ENCODE data around the gene MRAP. TPM values are rescaled to one million over a fixed set of nuclear protein-coding genes. Genes with fewer than 3 reads are reported as not detected.

The MRAP gene
- total RNA-seq, 1 experiment from 2014 or later = not detected

DNA sequence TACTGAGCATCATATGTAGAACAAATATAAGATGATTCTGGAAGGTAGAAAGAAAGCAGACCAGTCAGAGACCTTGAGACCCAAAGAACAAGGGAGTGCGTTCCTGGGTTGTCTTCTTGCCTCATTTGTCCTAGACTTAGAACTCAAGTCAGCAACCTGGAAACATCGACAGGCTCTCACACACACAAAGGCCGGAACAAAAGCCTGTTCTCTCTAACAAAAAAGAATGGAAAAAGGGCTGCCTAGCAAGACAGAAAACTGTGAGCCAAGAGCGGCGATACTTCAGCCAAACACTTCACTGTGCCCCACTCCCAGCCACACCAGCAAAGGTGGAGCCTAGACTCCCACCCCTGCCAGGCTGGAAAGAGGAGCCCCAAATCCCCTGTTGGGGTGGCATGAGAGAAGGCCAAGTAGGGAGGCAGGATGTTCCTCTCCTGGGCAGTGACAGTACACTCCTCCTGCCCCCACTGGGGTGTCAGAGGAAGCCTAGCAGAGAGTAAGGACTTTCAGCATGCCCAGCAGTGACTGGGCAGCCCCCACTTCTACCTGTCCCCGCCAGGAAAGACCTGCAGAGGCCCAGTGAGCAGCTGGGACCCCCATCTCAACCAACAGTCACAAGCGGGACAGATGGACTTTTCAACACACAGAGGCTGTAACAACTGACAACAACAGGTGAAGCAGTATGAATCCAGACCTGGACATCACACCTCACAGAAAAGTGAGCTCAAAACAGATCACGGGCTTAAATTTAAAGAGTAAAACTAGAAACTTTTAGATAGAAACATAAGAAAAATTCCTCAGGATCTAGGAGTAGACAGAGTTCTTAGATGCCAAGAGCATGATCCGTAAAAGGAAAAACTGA is 33.0 kb downstream of the MRAP start:
- POLR2A ChIA-PET = no interaction called here
- no TSS peak for BruUV-seq (replicated peaks)
- intact Hi-C loops (cut with micrococcal nuclease) = no loop called here
- Histone ChIP-seq H2AFZ (ENCODE audit: low read depth, low read length, poor library complexity, severe bottlenecking) (no peak overlapping the region), H3K27me3 (ENCODE audit: insufficient read depth, low read length) (no peaks in the 10 kb centered on the region), H3K9me2 (ENCODE audit: insufficient read depth) (no peaks in the 10 kb centered on the region), H3K27ac (ENCODE audit: low read depth, low read length) (no peak overlapping the region), H3K4me3 (replicated peaks in 1 of 2; ENCODE audit: low read depth in 1 of 2, low read length in 2 of 2) (no peak overlapping the region), H3K79me2 (ENCODE audit: insufficient read depth, low read length) (peaks cover 36% of the 10 kb centered on the region), H3K4me1 (ENCODE audit: control insufficient read depth in 1 of 2, insufficient read depth in 2 of 2, low read length in 2 of 2) (no peaks in the 10 kb centered on the region), H3K4me2 (ENCODE audit: low read length) (no peak overlapping the region), H3K9me3 (ENCODE audit: control insufficient read depth in 1 of 2, insufficient read depth in 1 of 2, low read depth in 1 of 2, low read length in 2 of 2) (no peaks in the 10 kb centered on the region), H4K20me1 (ENCODE audit: insufficient read depth) (peaks cover 4% of the 10 kb centered on the region; the same call in 1 of the 2 replicates), H3K36me3 (ENCODE audit: control insufficient read depth in 1 of 2, insufficient read depth in 2 of 2, low read length in 2 of 2) (peaks cover 53 to 74% of the 10 kb centered on the region in 2 experiments), H3K9ac (ENCODE audit: low read length) (no peak overlapping the region)
- RAD21 ChIA-PET (ENCODE audit: low non-redundant PET in 1 of 2, low total read pairs in 2 of 2, uncharacterized antibody in 2 of 2, unreplicated experiment in 2 of 2) = no interaction called here
- CTCF ChIA-PET = no interaction called here
- no peak for TF ChIP-seq ELF1 (IDR thresholded peaks at IDR 0.05; ENCODE audit: borderline replicate concordance, low read depth)
- TF ChIP-seq, protein P1, sequence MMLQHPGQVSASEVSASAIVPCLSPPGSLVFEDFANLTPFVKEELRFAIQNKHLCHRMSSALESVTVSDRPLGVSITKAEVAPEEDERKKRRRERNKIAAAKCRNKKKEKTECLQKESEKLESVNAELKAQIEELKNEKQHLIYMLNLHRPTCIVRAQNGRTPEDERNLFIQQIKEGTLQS (IDR thresholded peaks at IDR 0.05) = no peak
- TF ChIP-seq, protein P2, sequence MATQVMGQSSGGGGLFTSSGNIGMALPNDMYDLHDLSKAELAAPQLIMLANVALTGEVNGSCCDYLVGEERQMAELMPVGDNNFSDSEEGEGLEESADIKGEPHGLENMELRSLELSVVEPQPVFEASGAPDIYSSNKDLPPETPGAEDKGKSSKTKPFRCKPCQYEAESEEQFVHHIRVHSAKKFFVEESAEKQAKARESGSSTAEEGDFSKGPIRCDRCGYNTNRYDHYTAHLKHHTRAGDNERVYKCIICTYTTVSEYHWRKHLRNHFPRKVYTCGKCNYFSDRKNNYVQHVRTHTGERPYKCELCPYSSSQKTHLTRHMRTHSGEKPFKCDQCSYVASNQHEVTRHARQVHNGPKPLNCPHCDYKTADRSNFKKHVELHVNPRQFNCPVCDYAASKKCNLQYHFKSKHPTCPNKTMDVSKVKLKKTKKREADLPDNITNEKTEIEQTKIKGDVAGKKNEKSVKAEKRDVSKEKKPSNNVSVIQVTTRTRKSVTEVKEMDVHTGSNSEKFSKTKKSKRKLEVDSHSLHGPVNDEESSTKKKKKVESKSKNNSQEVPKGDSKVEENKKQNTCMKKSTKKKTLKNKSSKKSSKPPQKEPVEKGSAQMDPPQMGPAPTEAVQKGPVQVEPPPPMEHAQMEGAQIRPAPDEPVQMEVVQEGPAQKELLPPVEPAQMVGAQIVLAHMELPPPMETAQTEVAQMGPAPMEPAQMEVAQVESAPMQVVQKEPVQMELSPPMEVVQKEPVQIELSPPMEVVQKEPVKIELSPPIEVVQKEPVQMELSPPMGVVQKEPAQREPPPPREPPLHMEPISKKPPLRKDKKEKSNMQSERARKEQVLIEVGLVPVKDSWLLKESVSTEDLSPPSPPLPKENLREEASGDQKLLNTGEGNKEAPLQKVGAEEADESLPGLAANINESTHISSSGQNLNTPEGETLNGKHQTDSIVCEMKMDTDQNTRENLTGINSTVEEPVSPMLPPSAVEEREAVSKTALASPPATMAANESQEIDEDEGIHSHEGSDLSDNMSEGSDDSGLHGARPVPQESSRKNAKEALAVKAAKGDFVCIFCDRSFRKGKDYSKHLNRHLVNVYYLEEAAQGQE (IDR thresholded peaks at IDR 0.05; ENCODE audit: low read depth) = no peak
- DNase-seq (ENCODE audit: low read depth, low spot score) = no peak
- no peak for ATAC-seq

Measured in HCT116 (cell line).